HUES64 (cell line): ENCODE measurements around the gene PID1.

Experiments used
- H3K27ac ChIP-seq: 2 replicates; pipeline ENCODE4 v1.7.0; 2013; ENCODE audit warnings: low read depth, low read length, inconsistent platforms
- H3K27me3 ChIP-seq: 2 replicates; pipeline ENCODE4 v1.6.1; 2013; ENCODE audit warnings: mild to moderate bottlenecking, low read length; ENCODE audit not compliant: insufficient read depth
- H3K36me3 ChIP-seq: 2 replicates; pipeline ENCODE4 v1.6.1; 2013; ENCODE audit warnings: mild to moderate bottlenecking, low read length; ENCODE audit not compliant: insufficient read depth
- H3K4me1 ChIP-seq: 2 replicates; pipeline ENCODE4 v1.6.1; 2013; ENCODE audit warnings: mild to moderate bottlenecking, low read length, moderate library complexity; ENCODE audit not compliant: insufficient read depth
- H3K4me3 ChIP-seq: 2 replicates; pipeline ENCODE4 v1.5.1; 2013; ENCODE audit warnings: mild to moderate bottlenecking, low read length, moderate library complexity
- H3K9ac ChIP-seq: 2 replicates; pipeline ENCODE4 v1.6.1; 2013; ENCODE audit warnings: mild to moderate bottlenecking, low read depth, low read length
- H3K9me3 ChIP-seq: 2 replicates; pipeline ENCODE4 v1.6.1; 2013; ENCODE audit warnings: low read depth, low read length; ENCODE audit not compliant: insufficient read depth
- WGBS: fragments of 150-250, 120-280 bp; methylation state at CpG from one replicate; pipeline ENCODE4 v1.1.7; 2013; ENCODE audit warnings: missing lambda C conversion rate; 5-methylcytosine and 5-hydroxymethylcytosine counted together

Gene PID1

GRCh38 chr2:229261076-229261475, 10.0 kb downstream of the PID1 start:
- WGBS: 94% methylated on average over 3 of the region's 3 CpGs
- H3K27ac ChIP-seq: no peak overlapping the region

GRCh38 chr2:229257985-229258384, 13.1 kb downstream of the PID1 start:
- WGBS: 97% methylated on average over 2 of the region's 2 CpGs
- H3K27me3 ChIP-seq: no peaks in the 10 kb centered on the region
- H3K9me3 ChIP-seq: no peaks in the 10 kb centered on the region
- no peaks in the 10 kb centered on the region for H3K36me3 ChIP-seq
- no peak overlapping the region for H3K9ac ChIP-seq
- H3K4me1 ChIP-seq: no peaks in the 10 kb centered on the region
- no peak overlapping the region for H3K27ac ChIP-seq
- no peak overlapping the region for H3K4me3 ChIP-seq

More at GRCh38 chr2:229261076-229261475, 10.0 kb downstream of the PID1 start:
- no peak overlapping the region for H3K9ac ChIP-seq
- H3K9me3 ChIP-seq: no peaks in the 10 kb centered on the region
- H3K4me3 ChIP-seq: no peak overlapping the region
- no peaks in the 10 kb centered on the region for H3K4me1 ChIP-seq
- H3K27me3 ChIP-seq: no peaks in the 10 kb centered on the region
- H3K36me3 ChIP-seq: no peaks in the 10 kb centered on the region

GRCh38 chr2:229256376-229256775, 14.7 kb downstream of the PID1 start:
- H3K27me3 ChIP-seq: no peaks in the 10 kb centered on the region
- H3K4me1 ChIP-seq: peaks cover 11% of the 10 kb centered on the region
- H3K27ac ChIP-seq: no peak overlapping the region
- no peak overlapping the region for H3K4me3 ChIP-seq
- no peaks in the 10 kb centered on the region for H3K9me3 ChIP-seq
- H3K36me3 ChIP-seq: no peaks in the 10 kb centered on the region
- no peak overlapping the region for H3K9ac ChIP-seq

GRCh38 chr2:229254206-229254605, 16.9 kb downstream of the PID1 start:
- Histone ChIP-seq H3K9me3 (no peaks in the 10 kb centered on the region), H3K4me3 (no peak overlapping the region), H3K9ac (no peak overlapping the region), H3K27ac (no peak overlapping the region), H3K4me1 (peaks cover 11% of the 10 kb centered on the region), H3K36me3 (no peaks in the 10 kb centered on the region), H3K27me3 (no peaks in the 10 kb centered on the region)
- WGBS: 65% methylated on average over 4 of the region's 4 CpGs

- H3K36me3 ChIP-seq: no peaks in the 10 kb centered on the region
- H3K27ac ChIP-seq: no peak overlapping the region
- no peaks in the 10 kb centered on the region for H3K9me3 ChIP-seq
- no peak overlapping the region for H3K4me3 ChIP-seq
- H3K4me1 ChIP-seq: peaks cover 11% of the 10 kb centered on the region
- H3K9ac ChIP-seq: no peak overlapping the region
- no peaks in the 10 kb centered on the region for H3K27me3 ChIP-seq
Measured at GRCh38 chr2:229252996-229253395, 18.1 kb downstream of the PID1 start.

GRCh38 chr2:229252280-229252679, 18.8 kb downstream of the PID1 start:
- H3K4me3 ChIP-seq: no peak overlapping the region
- 75% methylated on average over 1 of the region's 1 CpG for WGBS
- no peak overlapping the region for H3K9ac ChIP-seq
- H3K27me3 ChIP-seq: no peaks in the 10 kb centered on the region
- no peaks in the 10 kb centered on the region for H3K36me3 ChIP-seq
- H3K4me1 ChIP-seq: peaks cover 11% of the 10 kb centered on the region
- H3K9me3 ChIP-seq: no peaks in the 10 kb centered on the region
- H3K27ac ChIP-seq: no peak overlapping the region

GRCh38 chr2:229249536-229249935, 21.6 kb downstream of the PID1 start:
- no peaks in the 10 kb centered on the region for H3K27me3 ChIP-seq
- H3K36me3 ChIP-seq: no peaks in the 10 kb centered on the region
- H3K4me1 ChIP-seq: peaks cover 18% of the 10 kb centered on the region
- H3K9me3 ChIP-seq: no peaks in the 10 kb centered on the region
- H3K27ac ChIP-seq: no peak overlapping the region
- WGBS: no CpG with 5 or more reads among the region's 3 CpGs
- H3K4me3 ChIP-seq: no peak overlapping the region
- H3K9ac ChIP-seq: no peak overlapping the region

GRCh38 chr2:229246334-229246733, 24.8 kb downstream of the PID1 start:
- Histone ChIP-seq H3K4me1 (peaks cover 9% of the 10 kb centered on the region; the same call in 1 of the 2 replicates), H3K36me3 (no peaks in the 10 kb centered on the region), H3K4me3 (no peak overlapping the region), H3K27me3 (no peaks in the 10 kb centered on the region), H3K27ac (no peak overlapping the region), H3K9me3 (peaks cover 17% of the 10 kb centered on the region), H3K9ac (no peak overlapping the region)
- 58% methylated on average over 3 of the region's 3 CpGs for WGBS

GRCh38 chr2:229244975-229245374, 26.1 kb downstream of the PID1 start:
- H3K27ac ChIP-seq: no peak overlapping the region
- no peak overlapping the region for H3K9ac ChIP-seq
- peaks cover 9% of the 10 kb centered on the region; the same call in 1 of the 2 replicates for H3K4me1 ChIP-seq
- peaks cover 30% of the 10 kb centered on the region for H3K9me3 ChIP-seq
- 73% methylated on average over 2 of the region's 2 CpGs for WGBS
- H3K36me3 ChIP-seq: no peaks in the 10 kb centered on the region
- H3K4me3 ChIP-seq: no peak overlapping the region
- H3K27me3 ChIP-seq: no peaks in the 10 kb centered on the region

GRCh38 chr2:229243890-229244560, 27.1 kb downstream of the PID1 start:
- Histone ChIP-seq H3K9me3 (peaks cover 34% of the 10 kb centered on the region), H3K27me3 (no peaks in the 10 kb centered on the region), H3K4me1 (peaks cover 9% of the 10 kb centered on the region; the same call in 1 of the 2 replicates), H3K27ac (no peak overlapping the region), H3K9ac (no peak overlapping the region), H3K4me3 (no peak overlapping the region), H3K36me3 (no peaks in the 10 kb centered on the region)
- 87% methylated on average over 1 of the region's 2 CpGs for WGBS

- Histone ChIP-seq H3K36me3 (no peaks in the 10 kb centered on the region), H3K9ac (no peak overlapping the region), H3K9me3 (peaks cover 34% of the 10 kb centered on the region), H3K4me1 (peaks cover 9% of the 10 kb centered on the region; the same call in 1 of the 2 replicates), H3K27me3 (no peaks in the 10 kb centered on the region), H3K27ac (no peak overlapping the region), H3K4me3 (no peak overlapping the region)
Measured at GRCh38 chr2:229240984-229241491, 30.0 kb downstream of the PID1 start.

GRCh38 chr2:229239021-229239420, 32.1 kb downstream of the PID1 start:
- Histone ChIP-seq H3K36me3 (no peaks in the 10 kb centered on the region), H3K4me3 (no peak overlapping the region), H3K4me1 (no peaks in the 10 kb centered on the region), H3K27ac (no peak overlapping the region), H3K9me3 (peaks cover 34% of the 10 kb centered on the region), H3K9ac (no peak overlapping the region), H3K27me3 (no peaks in the 10 kb centered on the region)
- WGBS: 91% methylated on average over 2 of the region's 2 CpGs
